Activated T-cell treated with anti-CD3 and anti-CD28 coated beads for 24 hours (primary cell): Measurements from ENCODE around the gene ZNF438.
A peak's percentile ranks its signal among the peaks of the same experiment; 100 is the strongest.
"Not testable (repeated sequence)": the region's sequence is repeated elsewhere in the genome, so short reads cannot be mapped to it uniquely, and the experiment has no call there.

ENCODE experiments used
- DNase-seq: peaks from one replicate; pipeline ENCODE4 v3.0.0-alpha.2; 2020; ENCODE audit warnings: low read depth

ZNF438 gene, protein sequence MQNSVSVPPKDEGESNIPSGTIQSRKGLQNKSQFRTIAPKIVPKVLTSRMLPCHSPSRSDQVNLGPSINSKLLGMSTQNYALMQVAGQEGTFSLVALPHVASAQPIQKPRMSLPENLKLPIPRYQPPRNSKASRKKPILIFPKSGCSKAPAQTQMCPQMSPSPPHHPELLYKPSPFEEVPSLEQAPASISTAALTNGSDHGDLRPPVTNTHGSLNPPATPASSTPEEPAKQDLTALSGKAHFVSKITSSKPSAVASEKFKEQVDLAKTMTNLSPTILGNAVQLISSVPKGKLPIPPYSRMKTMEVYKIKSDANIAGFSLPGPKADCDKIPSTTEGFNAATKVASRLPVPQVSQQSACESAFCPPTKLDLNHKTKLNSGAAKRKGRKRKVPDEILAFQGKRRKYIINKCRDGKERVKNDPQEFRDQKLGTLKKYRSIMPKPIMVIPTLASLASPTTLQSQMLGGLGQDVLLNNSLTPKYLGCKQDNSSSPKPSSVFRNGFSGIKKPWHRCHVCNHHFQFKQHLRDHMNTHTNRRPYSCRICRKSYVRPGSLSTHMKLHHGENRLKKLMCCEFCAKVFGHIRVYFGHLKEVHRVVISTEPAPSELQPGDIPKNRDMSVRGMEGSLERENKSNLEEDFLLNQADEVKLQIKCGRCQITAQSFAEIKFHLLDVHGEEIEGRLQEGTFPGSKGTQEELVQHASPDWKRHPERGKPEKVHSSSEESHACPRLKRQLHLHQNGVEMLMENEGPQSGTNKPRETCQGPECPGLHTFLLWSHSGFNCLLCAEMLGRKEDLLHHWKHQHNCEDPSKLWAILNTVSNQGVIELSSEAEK

DNA sequence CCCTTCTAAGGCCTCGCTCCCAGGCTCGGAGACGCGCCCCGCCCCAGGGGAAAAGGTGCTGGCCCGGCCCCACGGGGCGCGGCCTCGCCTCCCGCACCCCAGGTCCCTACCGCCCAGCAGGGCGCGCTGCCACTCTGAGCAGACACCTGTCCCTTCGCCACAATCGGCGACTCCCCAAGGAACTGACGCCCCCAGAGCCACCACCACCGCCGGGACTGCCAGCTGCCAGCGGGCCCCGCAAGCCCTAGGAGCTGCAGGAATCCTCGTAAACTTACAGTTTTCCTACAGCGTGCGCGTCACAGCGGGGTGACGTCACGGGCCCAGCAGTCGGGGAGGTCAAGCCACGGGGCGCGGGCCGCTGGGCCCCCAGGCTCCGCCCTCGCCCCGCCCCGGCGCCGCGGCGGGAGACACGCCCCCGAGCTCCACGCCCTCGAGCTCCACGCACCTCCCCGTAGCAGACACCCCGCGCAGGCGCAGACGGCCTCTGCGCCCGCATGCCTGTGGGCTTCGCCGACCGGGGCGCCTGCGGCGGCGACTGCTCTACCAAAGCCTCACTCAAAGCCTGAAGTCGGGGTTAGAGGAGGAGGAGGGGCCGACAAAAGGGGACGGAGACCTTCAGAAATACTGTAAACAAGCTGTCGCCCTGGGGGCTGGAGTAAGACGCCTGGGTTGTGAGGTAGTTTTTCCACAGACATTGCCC lies at the start of gene ZNF438:
ZNF438 (minus strand) TSS at position 308 of the 700 bp plus-strand sequence. CDS start 154,831 bp downstream, outside the sequence.
- DNase-seq, result peak; percentile 93

DNA sequence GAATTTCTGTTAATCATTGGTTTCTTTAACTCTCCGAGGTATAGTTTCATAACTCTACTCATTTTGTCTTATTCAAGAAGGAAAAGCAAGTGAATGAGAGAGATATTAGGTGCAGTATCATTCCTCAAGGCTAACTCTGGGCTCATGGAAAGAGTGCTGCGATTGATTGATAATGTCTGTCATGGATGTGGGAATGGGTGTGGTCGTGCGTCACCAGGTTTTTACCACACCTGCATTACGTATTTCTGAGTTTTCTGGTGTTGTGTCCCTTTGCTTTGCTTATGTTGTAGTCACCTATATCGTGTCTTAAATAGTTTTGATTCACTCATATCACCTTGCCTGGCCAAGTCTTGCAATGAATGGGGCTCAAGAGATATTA lies 44.9 kb upstream of the ZNF438 start:
- DNase-seq, result no peak

DNA sequence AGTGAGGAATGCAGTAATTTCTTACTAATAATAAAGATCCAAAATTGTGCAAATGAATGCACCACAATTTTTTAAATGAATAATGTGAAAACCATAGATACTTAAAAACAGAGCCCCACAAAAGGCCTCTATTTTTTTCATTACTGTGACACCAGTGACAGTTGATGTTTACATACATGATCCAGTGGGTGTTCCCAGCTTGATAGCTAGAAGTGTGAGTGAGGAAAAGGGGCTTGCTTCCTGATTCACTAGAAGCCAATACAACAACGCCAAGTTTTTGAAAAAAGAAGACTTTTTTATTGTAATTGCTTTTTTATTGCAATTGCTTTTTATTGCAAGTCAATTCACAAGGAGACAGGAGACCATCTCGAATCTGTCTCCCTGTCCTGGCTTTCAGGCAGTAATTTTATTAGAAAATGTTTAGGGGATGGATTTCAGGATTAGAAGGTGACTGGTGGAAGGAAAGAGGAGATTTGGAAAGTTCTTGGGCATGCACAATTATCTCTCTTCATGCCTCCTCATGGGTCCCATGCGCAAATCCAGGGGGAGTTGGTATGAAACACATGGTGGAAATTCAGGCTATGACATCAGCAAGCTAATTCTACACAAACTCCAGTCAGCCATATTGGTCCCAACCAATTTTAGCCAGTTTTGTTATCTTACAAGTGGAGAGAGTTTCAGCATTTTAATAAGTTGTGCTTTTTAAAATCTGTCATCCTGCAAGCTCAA lies 44.4 kb upstream of the ZNF438 start:
- DNase-seq, result no peak

DNA sequence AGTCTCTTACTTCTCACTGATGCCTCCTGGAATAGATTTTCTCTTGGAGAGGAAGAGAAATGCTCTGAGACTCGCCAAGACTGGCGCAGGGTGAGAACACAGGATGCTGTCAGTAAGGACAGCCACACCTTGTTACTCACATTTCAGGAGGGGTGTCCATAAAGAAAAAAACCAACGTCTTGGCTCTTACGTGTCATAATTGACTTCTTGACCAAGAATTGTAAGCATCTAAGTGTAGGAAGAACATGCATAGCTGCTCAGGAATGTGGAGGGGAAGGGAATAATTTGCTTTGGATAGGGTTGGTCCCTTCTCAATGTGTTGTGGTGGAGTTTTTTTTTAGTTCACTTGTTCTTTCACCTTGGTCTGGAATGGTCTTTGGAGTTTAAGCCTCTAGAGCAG lies 43.8 kb upstream of the ZNF438 start:
- DNase-seq, result no peak

DNA sequence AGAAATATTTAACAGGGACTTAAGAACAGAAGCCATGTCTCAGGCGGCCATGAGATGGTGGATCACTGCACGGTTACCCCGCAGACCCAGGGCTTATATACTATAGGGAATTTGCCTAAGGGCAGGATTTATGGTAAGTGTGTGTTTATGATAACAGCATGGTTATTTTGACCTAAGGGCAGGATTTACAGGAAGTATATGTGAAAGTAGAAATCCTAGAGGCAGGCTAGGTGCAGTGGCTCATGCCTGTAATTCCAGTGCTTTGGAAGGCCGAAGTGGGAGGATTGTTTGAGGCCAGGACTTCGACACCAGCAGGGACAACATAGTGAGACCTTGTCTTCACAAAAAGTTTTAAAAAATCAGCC lies 43.0 kb upstream of the ZNF438 start:
- no peak for DNase-seq

DNA sequence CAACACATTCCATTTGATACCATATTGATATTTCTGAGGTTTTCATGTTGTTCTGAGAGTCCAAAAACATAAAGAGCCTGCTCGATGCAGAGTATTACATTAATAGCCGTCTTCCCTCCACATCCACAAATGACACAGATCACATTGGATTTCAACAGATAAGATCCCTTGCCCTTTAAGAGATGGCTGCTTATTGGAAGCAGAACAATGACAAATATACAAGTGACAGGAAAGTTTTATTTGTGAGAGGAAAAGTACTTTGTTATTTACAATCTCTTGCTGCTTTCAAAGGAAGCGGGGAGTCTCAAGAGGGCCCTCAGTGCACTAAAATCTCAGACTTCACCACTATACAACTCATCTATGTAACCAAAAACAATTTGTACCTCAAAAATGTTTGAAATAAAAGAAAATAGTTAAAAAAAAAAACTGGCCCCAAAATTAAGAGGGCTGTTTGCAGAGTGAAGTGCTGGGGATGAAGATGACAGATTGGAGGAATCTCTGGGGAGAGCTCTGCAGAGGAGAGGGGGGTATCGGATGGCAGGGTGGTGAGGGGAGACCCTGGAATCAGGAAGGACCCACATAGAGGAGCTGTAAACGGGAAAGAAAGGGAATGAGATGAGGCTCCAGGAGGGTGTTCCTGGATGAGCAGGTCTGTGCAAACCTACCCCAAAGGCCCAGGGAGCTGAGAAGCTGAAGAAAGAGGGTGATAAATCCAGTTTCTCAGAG lies 42.5 kb upstream of the ZNF438 start:
- no peak for DNase-seq

DNA sequence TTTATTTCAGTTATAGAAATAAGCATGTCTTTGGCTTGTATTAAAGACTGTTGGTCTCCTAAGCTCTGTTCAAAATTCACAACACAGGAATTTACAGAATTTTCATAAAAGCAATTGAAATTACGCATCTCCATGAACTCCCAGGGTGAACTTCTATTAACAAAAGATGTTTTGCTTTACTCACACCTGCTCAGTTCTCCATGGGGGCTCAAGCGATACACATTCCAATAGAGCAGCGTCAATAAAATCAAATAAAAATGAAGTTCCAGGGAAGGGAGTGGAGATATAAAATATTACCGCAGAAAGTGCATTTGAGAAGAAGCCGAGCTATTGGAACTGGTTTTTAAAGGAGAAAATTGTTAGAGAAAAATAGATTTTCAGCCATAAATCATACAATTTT lies 41.5 kb upstream of the ZNF438 start:
- DNase-seq, result no peak

DNA sequence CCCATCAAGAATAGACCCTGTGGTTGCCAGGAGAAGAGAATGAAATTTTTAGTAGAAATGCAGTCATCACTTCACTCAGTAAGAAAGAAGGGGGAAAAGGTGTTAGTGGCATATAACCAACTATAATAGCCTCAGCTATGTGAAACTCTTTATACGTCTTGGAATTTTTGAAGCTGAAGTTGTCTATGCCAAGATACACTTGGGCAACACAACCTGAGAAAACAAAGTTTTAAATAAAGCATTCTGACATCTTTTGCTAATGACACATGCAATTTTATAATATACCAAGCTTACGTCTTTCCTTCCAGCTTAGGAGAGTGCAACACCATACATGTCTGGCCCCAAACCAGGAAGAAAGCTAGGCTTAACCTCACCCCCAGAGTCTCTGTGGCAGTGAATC lies 40.8 kb upstream of the ZNF438 start:
- DNase-seq, result no peak

DNA sequence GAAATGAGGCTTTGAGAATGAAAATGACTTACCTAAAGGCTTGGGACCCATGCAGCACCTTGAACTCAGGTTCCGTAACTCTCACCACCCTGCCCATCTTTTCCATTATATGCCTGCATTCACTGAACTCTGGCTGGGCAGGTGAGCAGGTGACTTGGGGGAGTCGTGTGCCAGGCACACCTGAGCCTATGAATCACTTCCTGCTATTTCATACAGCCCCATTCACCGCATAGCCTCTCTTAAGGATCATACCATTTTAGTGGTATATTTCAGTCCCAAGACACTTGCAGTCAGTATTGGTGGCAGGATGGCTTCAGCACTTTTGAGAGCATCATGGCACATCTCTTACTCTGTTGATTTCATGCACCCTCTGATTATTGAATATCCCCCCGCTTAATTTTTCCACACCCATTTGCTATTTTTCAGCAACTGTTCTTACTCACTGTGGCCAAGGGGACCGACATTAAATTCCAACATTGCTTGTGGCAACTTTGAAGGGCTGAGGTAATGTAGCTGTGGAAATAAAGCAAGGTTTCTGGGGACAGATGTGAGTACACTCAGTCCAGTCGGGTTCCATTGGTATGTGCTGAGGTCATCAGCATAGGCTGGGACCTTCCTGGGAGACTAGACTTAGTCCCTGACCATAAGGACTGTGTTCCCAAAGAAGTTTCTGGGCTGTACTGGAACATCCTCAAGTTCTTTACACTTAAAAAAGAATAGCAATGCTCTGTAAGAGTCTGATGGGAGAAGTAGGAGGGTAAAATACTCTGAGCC lies 39.8 kb upstream of the ZNF438 start:
- no peak for DNase-seq

DNA sequence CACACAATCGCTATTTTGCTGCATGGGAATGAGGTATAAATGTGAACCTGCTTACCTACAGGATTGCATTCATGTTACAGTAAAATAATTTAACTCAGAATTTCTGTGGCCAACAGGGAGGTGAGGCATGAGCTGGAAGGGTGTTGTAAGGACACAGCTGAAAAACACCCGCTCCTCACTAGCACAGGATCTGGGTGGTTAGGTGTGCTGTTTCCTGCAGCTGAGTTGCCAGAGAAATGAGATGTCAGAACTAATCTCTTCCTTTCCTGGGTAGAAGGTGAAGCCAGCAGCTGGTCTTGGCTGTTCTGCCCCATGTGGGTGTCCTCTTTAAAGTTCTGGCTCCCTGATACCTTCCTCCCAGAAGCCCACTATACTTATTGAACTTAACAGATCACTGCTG lies 39.0 kb upstream of the ZNF438 start:
- DNase-seq, result no peak

DNA sequence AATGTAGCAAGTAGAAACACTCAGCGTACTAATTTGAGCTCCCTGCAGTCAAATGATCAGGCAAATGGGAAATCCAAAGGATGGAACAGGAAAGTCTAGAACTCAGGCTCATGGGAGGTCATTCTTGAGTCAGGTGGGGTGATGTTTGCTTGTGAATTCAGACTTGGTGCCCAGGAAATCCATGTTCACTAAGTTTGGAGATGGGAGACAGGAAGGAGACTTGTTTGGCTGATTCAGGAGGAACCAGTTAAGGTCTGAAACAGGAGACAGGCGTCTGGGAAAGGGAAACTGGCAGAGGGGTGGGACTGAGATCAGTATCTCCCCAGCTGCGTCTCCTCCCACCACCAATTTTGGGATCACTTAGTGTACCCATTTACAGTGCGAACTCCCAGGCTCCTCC lies 38.4 kb upstream of the ZNF438 start:
- DNase-seq, result no peak

DNA sequence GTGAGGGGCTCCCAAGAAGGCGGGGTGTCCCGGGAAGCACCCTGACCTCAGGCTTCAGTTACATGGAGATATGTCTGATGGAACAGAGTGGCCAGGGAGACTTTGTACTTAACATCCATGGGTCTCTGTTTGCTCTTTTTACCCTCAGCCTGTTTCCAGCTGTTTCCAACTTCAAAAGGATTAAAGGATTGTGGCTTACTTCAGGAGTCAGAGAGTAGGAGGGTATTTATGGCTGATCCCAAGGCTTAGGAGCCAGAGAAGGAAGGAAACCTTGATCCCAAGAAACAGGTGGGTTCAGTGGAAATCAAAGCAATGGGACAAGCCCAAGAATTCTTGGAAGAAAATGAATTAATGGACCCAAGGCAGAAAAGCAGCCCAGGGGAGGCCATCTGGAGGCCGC lies 37.7 kb upstream of the ZNF438 start:
- no peak for DNase-seq

DNA sequence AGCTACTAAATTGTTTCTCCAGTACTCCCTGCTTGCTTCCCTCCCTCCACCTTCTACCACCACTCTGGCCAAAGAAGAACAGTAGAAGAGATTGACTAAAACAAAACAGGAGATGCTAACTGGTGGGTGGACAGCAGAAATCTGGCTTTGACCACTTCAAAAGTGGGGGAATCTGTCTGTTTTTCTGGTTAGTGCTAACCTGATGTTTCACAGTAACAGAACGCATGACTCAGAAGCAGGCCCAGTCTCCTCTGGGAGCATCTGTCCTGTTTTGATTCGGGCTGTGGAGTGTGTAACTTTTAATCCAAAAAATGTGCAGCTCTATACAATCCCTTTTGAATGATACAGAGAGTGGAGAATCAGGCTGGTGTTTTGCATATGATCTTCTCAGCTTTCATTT lies 32.7 kb upstream of the ZNF438 start:
- DNase-seq, result no peak

DNA sequence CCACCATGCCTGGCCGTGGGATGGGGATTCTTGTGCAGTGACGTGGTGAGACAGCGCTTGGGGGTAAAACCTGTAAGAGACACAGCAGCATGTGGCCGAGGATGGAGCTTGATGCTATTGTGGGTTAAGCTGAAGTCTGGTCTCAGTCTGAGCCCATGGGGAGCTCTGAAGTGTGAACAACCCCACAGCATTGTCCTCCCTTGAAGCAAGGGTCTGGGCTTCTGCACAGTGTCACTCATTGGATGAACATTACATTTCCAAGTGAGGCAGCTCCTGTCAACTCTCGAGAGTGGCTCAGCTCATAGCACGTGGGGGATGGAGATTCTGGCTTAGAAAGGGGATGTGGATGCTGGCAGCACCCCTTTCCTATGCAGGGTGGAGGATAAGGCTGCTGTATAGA lies 32.2 kb upstream of the ZNF438 start:
- no peak for DNase-seq

DNA sequence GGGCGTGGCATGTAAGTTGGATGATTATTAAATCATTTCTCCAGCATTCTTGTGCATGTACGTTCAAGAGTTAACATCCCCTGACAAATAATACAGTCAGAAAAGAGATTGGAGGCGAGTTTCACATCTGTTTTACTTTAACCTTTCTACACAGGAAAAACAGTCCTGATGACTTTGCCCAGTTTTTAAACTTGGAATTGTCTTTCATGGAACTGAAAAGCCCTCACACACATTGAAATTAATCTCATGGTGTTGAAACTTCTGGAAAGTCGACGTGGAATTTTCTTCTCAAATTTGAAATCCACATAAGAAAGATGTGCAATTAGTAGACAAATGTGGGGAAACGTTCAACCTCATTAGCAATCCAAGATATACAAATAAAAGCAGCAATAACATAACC lies 31.2 kb upstream of the ZNF438 start:
- DNase-seq, result no peak

DNA sequence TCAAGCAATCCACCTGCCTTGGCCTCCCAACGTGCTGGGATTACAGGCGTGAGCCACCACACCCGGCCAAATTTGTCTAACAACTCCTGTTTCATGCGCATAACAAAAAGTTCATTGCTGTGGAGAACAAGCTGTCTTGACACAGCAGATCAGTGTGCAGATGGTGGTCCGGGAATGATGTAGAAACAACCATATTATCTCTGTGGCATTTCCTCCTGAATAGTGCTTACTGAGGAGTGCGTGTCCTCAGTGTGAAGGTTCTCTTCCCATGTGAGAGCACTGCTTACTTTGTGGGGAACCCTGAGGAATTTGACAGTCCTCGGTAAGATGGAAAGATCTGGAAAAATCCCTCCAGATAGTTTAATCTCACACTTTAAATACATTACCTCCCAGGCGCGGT lies 30.3 kb upstream of the ZNF438 start:
- no peak for DNase-seq

DNA sequence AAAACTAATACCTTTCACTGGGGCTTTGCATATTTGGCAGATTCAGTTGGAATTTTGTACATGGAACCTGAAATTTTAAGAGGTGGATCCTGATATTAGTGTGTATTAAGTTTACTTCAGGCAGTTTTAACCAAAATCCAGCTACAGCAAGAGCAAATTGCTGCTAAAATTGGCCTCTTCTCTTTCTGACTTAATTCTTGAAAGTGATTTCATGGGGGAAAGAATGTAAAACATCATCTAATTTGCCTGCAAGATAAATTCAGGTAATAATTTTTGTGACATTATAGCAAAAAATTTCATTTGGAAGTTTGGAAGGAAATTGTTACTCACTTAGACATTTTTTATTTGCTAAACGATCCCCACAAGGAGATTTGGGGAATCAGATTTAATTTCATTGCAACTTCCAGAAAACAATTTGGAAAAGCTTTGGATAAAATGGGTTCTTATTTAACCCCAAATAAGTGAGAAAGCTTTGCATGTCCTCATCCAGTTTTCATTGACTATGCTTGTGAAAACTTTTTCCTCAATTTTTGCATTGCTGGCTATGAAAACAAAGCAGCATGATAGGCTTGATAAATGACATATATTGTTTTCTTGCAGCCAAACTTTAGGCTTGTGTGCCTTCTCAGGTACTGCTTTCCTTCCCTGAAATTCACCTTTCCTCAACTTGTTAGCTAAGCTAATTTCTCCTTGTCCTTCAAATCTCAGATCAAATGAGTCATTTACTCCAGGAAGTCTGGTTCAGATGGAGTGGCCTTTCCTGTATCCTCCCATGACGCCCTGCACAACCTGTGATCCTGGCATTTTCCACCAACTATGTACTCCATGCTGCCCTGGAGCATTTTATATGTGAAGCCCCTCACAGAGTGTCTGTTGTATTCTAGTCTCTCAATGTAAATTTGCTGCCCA lies 27.4 kb upstream of the ZNF438 start:
- DNase-seq, result no peak

DNA sequence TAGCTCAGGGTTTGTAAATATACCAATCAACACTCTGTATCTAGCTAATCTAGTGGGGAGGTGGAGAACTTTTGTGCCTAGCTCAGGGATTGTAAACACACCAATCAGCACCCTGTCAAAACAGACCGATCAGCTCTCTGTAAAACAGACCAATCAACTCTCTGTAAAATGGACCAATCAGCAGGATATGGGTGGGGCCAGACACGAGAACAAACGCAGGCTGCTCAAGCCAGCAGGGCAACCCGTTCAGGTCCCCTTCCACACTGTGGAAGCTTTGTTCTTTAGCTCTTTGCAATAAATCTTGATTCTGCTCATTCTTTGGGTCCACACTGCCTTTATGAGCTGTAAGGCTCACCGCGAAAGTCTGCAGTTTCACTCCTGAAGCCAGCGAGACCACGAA lies 25.0 kb upstream of the ZNF438 start:
- not testable (repeated sequence) for DNase-seq

DNA sequence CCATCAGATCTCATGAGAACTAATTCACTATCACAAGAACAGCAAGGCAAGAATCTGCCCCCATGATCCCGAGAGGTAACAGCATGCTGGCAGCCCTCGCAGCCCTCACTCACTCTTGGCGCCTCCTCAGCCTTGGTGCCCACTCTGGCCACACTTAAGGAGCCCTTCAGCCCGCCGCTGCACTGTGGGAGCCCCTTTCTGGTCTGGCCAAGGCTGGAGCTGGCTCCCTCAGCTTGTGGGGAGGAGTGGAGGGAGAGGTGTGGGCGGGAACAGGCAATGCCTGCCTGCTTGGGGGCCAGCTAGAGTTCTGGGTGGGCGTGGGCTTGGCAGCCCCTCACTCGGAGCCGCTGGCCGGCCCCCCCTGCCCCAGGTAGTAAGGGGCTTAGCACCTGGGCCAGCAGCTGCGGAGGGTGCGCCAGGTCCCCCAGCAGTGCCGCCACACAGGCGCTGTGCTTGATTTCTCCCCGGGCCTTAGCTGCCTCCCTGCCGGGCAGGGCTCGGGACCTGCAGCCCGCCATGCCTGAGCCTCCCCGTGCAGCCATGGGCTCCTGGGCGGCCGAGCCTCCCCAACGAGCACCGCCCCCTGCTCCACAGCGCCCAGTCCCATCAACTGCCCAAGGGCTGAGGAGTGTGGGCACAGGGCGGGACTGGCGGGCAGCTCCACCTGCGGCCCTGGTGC lies 24.0 kb upstream of the ZNF438 start:
- DNase-seq, result no peak
